IPS-NIHi7 (cell line): ENCODE measurements around the gene PRPF38A.

Experiments
- DNase-seq: peaks from one replicate; pipeline ENCODE4 v3.0.0; 2012; ENCODE audit warnings: mixed read lengths; ENCODE audit errors: extremely low spot score

Gene PRPF38A

GRCh38 chr1:52400131-52400530, 4.3 kb upstream of the PRPF38A start:
- DNase-seq, result no peak

DNA sequence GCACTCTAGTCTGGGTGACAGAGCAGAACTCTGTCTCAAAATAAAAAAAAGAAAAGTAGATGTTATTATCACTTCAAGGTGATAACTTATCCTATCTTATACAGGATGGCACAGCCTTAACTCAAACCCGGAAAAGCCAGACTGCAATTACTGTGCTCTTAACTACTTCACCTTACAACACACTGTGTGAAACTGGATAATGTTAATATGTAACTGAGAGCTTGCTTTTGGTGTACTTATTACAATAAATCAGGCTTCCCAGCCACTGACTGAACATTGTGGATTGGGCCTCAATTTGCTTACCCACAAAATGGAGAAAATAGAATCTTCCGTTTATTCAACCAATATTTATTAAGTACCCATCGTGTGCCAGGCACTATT, 1.6 kb upstream of the PRPF38A start:
- DNase-seq, result no peak

DNA sequence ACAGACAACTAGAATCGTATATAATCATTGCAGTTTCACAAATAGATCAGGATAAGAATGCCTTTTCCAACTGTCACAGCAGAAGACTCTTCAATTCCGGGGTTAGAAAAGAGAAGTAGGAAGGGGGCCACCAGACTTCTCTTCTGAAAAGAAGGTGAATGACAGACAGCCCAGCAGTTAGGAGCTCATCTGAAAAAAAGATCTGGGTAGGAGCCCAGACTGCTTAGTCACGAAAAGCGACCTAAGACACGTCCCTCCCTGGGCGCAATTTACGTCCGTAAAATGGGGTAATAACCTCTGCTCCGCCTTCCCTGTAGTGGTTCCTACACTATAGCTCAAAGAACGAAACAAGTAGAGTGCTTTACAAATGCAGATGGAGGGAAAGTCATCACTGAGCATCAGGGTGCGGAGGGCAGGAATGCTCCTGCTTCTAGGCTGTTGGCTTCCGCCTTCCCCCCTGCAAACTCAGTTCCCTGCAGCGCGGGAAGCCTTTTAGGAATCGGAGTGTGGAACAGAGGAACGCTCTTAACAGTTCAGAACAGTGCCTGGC, 761 bp upstream of the PRPF38A start:
- DNase-seq, result peak; percentile 80

- DNase-seq, result no peak
These were observed 555 bp downstream of the PRPF38A start for GRCh38 chr1:52404975-52405338.

DNA sequence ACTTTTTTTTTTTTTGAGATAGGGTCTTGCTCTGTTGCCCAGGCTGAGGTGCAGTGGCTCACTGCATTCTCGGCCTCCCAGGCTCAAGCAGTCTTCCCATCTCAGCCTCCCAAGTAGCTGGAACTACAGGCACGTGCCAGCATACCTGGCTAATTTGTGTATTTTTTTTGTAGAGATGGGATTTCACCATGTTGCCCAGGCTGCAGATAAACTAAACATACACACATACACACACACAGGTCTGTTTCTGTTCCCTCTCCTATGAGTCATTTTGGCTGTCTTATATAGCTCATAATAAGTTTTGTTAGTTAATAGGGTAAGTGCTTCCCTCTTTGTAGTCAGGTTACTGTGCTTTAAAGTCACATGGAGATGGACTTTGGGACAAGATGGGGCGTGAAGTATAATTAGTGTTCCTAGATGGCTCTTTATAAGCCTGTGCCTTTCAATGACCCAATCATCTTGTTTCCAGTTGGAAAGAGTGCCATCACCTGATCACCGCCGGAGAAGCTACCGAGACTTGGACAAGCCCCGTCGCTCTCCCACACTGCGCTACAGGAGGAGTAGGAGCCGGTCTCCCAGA, 9.1 kb downstream of the PRPF38A start:
- DNase-seq, result no peak

DNA sequence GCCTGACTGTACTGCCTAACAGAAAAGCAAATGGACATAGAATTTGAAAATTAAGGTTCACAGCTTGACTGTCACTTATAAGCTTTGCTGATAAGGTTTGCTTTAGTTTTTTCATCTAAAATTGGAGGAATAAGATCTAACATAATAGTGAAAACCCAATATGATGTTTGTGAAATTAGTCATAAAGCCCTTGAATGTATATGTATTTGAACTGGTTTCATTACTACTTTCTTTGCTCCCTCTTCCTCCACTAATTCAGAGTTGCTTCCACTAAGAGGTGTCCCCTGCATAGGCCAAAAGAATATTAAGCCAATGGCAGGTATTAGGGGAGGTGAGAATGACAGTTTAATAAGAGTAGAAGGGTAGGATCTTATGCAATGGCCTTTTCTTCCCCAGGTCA, 10.5 kb downstream of the PRPF38A start:
- no peak for DNase-seq

DNA sequence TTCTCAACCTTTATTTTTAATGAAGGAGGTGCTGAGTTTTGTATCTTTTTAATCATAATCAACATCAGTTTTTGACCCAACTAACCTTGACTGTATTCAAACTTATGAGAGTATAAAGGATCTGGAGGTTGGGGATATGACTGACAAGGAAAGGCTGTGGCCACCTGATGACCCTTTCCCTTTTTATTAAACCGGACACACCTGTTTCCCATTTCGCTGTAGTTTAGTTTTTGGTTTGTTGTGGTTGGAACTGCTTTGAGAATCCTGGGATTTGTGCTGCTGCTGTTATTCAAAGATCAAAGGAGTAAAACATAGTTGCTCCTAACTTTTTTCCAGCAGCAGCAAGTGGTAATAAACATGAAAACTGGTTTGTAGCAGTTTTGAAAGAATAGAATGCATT, 12.4 kb downstream of the PRPF38A start:
- DNase-seq, result no peak

GRCh38 chr1:52420713-52421112, 16.3 kb downstream of the PRPF38A start:
- DNase-seq, result no peak

- no peak for DNase-seq
These were observed 18.7 kb downstream of the PRPF38A start for GRCh38 chr1:52423055-52423454.

- DNase-seq, result no peak
These were observed 19.4 kb downstream of the PRPF38A start for GRCh38 chr1:52423771-52424170.

GRCh38 chr1:52424231-52424636, 19.8 kb downstream of the PRPF38A start:
- DNase-seq, result no peak

GRCh38 chr1:52424813-52425212, 20.4 kb downstream of the PRPF38A start:
- DNase-seq, result no peak

DNA sequence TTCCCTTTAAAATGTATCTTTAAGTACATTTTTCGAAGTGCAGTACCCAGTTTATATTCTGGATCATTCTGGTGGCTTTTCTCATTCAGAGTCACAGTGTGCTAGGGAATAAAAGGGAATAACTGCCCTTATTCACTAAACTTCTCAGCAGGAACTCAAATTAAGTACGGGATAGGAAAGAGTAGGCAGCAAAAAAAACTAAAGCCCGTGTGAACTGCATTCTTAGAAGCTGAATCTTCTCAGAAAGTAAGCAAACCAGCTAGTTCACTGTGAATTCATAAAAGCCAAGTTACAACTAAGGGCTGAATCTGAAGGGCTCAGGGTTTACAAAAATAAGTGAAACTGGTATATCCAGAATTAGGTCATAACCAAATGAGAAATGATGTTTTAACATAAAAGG, 22.0 kb downstream of the PRPF38A start:
- DNase-seq, result no peak

GRCh38 chr1:52427152-52427551, 22.8 kb downstream of the PRPF38A start:
- DNase-seq, result no peak

DNA sequence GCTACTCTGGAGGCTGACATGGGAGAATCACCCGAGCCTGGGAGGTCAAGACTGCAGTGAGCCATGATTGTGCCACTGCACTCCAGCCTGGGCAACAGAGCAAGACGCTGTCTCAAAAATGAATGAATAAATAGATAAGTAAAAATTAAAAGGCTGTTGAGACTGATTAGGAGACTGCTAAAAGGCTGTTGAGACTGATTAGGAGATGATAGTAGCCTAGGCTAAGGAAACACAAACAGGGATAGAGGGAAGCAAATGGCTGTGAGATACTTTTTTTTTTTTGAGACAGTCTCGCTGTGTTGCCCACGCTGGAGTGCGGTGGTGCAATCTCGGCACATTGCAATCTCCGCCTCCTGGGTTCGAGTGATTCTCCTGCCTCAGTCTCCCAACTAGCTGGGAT, 28.4 kb downstream of the PRPF38A start:
- no peak for DNase-seq

GRCh38 chr1:52435211-52435610, 30.8 kb downstream of the PRPF38A start:
- no peak for DNase-seq

DNA sequence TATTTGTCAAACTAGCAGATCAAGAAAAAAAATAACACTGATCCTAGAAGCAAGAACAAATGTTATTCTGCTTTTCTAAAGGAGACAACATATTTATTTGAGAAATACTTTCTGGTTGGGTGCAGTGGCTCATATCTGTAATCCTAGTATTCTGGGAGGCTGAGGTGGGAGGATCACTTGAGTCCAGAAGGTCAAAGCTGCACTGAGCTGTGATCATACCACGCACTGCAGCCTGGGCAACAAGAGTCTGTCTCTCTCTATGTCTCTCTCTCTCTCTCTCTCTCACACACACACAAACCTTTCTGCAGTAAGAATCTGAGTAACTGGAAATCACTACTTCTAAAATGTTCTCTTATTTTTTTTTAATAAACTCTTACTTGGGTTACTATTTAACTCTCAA, 31.2 kb downstream of the PRPF38A start:
- DNase-seq, result no peak

DNA sequence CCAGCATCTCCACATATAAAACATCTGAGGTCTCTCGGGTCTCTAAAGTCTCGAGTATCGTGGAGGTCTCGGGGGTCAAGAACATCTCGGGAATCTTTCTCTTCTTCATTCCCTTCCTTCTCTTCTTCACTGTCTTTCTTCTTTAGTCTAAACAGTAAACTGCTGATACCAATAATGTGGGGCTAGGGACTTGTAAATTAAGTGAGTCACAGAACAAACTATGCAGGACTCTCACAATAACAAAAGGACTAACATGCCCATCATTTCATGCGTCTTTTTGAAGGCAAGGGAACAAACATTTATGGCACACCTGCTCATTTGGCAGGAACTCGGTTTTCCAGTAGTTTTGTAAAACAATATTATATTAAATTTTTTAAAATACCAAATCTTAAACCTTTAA, 32.4 kb downstream of the PRPF38A start:
- DNase-seq, result peak; percentile 15

DNA sequence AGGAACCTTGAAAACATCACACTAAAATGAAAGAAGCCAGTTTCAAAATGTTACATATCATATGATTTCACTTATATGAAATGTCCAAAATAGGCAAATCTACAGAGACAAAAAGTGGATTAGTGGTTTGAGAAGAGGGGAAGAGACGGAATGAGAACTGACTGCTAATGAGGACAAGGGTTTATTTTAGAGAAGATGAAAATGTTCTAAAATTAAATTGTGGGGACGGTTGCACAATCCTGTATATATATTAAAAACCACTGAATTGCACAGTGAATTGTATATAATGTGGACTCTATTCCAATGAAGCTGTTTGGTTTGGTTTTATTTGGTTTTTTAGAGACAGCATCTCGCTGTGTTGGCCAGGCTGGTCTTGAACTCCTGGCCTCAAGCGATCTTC, 35.6 kb downstream of the PRPF38A start:
- DNase-seq, result no peak

DNA sequence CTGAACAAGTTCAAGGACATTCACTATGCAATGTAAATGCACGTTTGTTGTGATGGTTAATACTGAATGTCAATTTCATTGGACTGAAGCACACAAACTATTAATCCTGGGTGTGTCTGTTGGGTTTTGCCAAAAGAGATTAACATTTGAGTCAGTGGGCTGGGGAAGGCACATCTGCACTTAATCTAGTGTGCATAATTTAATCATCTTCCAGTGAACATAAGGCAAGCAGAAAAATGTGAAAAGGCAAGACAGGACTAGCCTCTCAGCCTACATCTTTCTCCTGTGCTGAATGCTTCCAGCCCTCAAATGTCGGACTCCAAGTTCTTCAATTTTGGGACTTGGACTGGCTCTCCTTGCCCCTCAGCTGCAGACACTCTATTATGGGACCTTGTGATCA, 40.1 kb downstream of the PRPF38A start:
- no peak for DNase-seq

- DNase-seq, result no peak
These were observed 49.7 kb downstream of the PRPF38A start for GRCh38 chr1:52454127-52454526.

DNA sequence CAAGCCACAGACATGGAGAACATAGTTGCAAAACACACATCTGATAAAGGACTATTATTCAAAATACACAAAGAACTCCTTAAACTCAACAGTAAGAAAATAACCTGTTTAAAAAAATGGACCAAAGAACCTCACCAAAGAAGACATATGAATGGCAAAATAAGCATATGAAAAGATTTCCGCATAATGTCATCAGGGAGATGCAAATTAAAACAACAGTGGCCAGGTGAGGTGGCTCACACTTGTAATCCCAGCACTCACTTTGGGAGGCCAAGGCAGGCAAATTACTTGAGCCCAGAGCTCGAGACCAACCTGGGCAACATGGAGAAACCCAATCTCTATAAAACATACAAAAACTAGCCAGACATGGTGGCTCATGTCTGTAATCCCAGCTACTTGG, 50.4 kb downstream of the PRPF38A start:
- no peak for DNase-seq

GRCh38 chr1:52455686-52456085, 51.3 kb downstream of the PRPF38A start:
- DNase-seq, result no peak

DNA sequence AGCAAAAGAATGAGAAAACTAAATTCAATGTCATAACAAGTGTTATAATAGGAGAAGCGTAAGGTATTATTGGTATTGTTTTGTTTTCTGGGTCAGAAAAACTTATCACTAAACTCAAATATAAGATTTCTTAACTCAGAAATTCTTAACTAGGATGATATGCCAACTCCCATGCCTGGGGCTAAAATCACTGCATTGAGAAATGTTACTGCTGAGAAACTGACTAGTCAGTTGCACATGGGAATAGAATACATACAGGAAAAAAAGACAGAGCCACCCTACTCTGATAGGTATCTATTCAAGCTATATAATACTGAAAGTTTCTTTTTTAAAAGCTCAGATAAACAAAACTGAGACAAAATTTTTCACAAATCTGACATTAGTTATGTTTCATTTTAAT, 56.3 kb downstream of the PRPF38A start:
- no peak for DNase-seq
